ENCODE results near the gene ZDHHC14. TPM values are rescaled to one million over a fixed set of nuclear protein-coding genes. Genes with fewer than 3 reads are reported as not detected.
"Not testable (repeated sequence)": the region's sequence is repeated elsewhere in the genome, so short reads cannot be mapped to it uniquely, and the experiment has no call there.

ZDHHC14 gene
- total RNA-seq, 1 donor = 1.6 TPM

DNA sequence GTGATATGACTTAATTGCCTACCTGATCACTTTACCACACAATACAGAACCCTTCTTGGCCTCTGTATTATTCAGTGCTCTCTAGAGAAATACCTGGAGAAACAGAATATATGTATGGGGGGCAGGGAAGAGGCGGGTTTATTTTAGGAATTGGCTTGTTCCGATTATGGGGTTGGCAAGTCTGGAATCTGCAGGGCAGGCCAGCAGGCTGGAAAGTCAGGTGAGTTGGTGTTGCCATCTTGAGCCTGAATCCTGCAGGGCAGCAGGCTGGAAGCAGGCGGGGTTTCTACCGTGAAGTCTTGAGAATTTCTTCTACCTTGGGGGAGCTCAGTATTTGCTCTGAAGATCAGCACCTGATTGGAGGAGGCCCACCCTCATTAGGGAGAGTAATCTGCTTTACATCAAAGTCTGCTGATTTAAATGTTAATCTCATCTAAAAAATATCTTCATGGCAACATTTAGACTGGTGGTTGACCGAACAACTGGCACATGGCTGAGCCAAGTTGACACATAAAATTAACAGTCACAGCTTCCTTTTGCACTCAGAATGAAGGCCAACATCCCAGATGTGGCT lies 193.9 kb downstream of the ZDHHC14 start:
- no peaks in the 10 kb centered on the region for H3K27me3 ChIP-seq (ENCODE audit: insufficient read depth, low read length)

GRCh38 chr6:157575436-157576145 lies 194.6 kb downstream of the ZDHHC14 start:
- H3K27me3 ChIP-seq (ENCODE audit: insufficient read depth, low read length) = no peaks in the 10 kb centered on the region
- no peaks in the 10 kb centered on the region for H3K9me3 ChIP-seq (ENCODE audit: low read depth, low read length)
- H3K4me3 ChIP-seq (ENCODE audit: low read length) = no peak overlapping the region
- H3K4me1 ChIP-seq (ENCODE audit: insufficient read depth, low read length) = peaks cover 5% of the 10 kb centered on the region

More for the DNA sequence above, 193.9 kb downstream of the ZDHHC14 start:
- H3K4me3 ChIP-seq (ENCODE audit: low read length) = no peak overlapping the region
- peaks cover 10% of the 10 kb centered on the region for H3K4me1 ChIP-seq (ENCODE audit: insufficient read depth, low read length)
- H3K9me3 ChIP-seq (ENCODE audit: low read depth, low read length) = no peaks in the 10 kb centered on the region

- H3K4me1 ChIP-seq (ENCODE audit: insufficient read depth, low read length); H3K27me3 ChIP-seq (ENCODE audit: insufficient read depth, low read length); H3K9me3 ChIP-seq (ENCODE audit: low read depth, low read length); H3K4me3 ChIP-seq (ENCODE audit: low read length): not testable (repeated sequence)
Observed at GRCh38 chr6:157576991-157577390, 196.0 kb downstream of the ZDHHC14 start.

DNA sequence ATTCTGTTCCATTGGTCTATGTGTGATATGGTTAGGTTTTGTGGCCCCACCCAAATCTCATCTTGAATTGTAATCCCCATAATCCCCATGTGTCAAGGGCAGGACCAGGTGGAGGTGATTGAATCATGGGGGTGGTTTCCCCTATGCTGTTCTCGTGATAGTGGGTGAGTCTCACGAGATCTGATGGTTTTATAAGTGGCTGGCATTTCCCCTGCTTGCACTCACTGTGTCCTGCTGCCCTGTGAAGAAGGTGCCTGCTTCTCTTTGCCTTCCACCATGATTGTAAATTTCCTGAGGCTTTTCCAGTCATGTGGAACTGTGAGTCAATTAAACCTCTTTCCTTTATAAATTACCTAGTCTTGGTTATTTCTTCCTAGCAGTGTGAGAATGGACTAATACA lies 197.5 kb downstream of the ZDHHC14 start:
- not testable (repeated sequence) for H3K4me1 ChIP-seq (ENCODE audit: insufficient read depth, low read length); H3K27me3 ChIP-seq (ENCODE audit: insufficient read depth, low read length); H3K9me3 ChIP-seq (ENCODE audit: low read depth, low read length); H3K4me3 ChIP-seq (ENCODE audit: low read length)

GRCh38 chr6:157579467-157580031 lies 198.6 kb downstream of the ZDHHC14 start:
- no peak overlapping the region for H3K4me3 ChIP-seq (ENCODE audit: low read length)
- H3K27me3 ChIP-seq (ENCODE audit: insufficient read depth, low read length) = no peaks in the 10 kb centered on the region
- no peaks in the 10 kb centered on the region for H3K9me3 ChIP-seq (ENCODE audit: low read depth, low read length)
- H3K4me1 ChIP-seq (ENCODE audit: insufficient read depth, low read length) = no peaks in the 10 kb centered on the region

- no peaks in the 10 kb centered on the region for H3K9me3 ChIP-seq (ENCODE audit: low read depth, low read length)
- H3K27me3 ChIP-seq (ENCODE audit: insufficient read depth, low read length) = no peaks in the 10 kb centered on the region
- H3K4me3 ChIP-seq (ENCODE audit: low read length) = no peak overlapping the region
Observed at GRCh38 chr6:157584036-157584435, 203.0 kb downstream of the ZDHHC14 start.

DNA sequence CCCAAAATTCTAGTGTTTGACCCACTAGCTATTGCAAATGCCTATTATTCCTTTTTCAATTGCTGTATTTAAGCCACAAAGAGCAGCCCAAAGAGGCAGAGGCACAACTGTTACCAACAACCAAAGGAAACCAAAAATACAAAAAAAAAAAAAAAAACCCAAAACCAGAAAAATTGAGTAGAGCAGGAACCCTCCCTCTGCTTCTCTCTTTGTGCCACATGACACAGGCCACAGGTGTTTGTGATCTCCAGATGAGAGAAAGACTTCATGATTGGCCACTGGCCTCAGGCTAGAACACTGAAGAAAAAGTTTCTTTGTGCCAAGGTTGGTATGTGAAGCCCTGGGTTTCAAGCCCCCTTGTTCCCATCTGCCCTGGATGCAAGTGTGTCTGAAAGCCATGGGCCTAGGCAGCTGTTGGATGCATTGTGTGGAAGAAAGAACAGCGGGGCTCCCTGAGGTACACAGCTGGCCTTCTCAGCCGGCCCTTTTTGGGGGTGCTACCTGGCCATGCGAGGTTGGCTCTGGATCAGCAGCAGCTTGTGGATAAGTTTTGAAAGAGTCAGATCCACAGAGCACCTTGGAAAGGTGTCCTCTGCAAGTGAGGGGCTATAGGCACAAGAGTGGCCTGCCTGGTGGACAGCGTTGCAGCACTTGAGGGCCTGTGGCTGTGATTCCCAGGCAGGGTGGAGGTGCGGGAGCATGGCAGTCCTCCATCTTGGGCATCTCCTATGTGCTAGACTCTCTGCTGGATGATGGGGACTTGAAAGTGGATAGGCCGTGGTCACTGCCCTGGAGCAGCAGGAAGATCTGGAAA lies 204.5 kb downstream of the ZDHHC14 start:
- peaks cover 8% of the 10 kb centered on the region for H3K9me3 ChIP-seq (ENCODE audit: low read depth, low read length)
- H3K4me1 ChIP-seq (ENCODE audit: insufficient read depth, low read length) = peaks cover 4% of the 10 kb centered on the region
- no peaks in the 10 kb centered on the region for H3K27me3 ChIP-seq (ENCODE audit: insufficient read depth, low read length)
- H3K4me3 ChIP-seq (ENCODE audit: low read length) = no peak overlapping the region

More at GRCh38 chr6:157584036-157584435, 203.0 kb downstream of the ZDHHC14 start:
- peaks cover 4% of the 10 kb centered on the region for H3K4me1 ChIP-seq (ENCODE audit: insufficient read depth, low read length)

DNA sequence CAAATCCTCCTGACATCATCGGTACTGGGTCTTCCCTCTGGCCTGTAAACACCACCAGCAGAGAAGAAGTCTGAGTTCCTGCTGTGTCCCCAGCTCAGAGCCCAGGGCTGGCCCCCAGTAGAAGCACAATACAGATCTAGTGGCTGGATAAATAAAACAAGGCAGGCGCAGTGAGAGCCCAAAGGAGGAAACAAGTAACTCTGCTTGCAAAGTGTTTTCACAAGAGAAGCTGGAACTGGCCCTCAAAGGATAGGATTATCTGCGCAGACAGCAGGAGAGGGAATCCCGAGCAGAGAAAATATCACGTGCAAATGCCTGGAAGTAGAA lies 205.1 kb downstream of the ZDHHC14 start:
- no peak overlapping the region for H3K4me3 ChIP-seq (ENCODE audit: low read length)
- H3K9me3 ChIP-seq (ENCODE audit: low read depth, low read length) = peaks cover 8% of the 10 kb centered on the region
- no peaks in the 10 kb centered on the region for H3K27me3 ChIP-seq (ENCODE audit: insufficient read depth, low read length)
- peaks cover 4% of the 10 kb centered on the region for H3K4me1 ChIP-seq (ENCODE audit: insufficient read depth, low read length)

DNA sequence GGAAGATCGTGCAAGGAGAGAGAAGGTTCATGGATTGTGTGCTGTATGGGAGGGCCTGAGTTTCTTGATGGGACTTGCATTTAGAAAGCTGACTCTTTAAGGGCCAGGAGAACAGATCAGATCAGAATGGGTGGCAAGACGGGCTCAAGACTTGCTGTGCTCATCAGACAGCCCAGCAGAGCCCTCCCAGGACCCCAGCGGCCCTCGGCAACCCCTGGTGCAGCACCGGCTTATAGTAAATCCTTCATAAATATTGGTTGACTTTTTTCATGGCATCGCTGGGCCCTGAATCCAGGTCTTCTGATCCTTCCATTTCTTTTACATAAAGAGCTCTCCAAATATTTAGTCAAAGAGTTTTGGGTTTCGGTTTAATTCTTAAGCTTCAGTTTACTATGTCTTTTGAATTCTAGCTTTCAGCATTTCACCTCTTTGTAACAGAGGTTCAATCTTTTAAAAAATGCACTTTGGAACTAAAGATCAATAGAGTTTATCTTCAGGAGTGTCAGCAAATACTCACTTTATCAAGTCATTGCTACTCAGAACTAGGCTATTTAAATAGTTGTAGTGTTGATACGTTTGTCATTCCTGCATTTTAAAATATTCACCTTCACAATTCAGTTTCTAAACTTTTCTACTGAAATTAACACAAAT lies 205.6 kb downstream of the ZDHHC14 start:
- Histone ChIP-seq H3K27me3 (ENCODE audit: insufficient read depth, low read length) (no peaks in the 10 kb centered on the region), H3K4me1 (ENCODE audit: insufficient read depth, low read length) (peaks cover 4% of the 10 kb centered on the region)

GRCh38 chr6:157587127-157587926 lies 206.3 kb downstream of the ZDHHC14 start:
- peaks cover 8% of the 10 kb centered on the region for H3K9me3 ChIP-seq (ENCODE audit: low read depth, low read length)
- H3K4me3 ChIP-seq (ENCODE audit: low read length) = no peak overlapping the region
- peaks cover 4% of the 10 kb centered on the region for H3K4me1 ChIP-seq (ENCODE audit: insufficient read depth, low read length)
- no peaks in the 10 kb centered on the region for H3K27me3 ChIP-seq (ENCODE audit: insufficient read depth, low read length)

More for the DNA sequence above, 205.6 kb downstream of the ZDHHC14 start:
- H3K9me3 ChIP-seq (ENCODE audit: low read depth, low read length) = peaks cover 8% of the 10 kb centered on the region
- H3K4me3 ChIP-seq (ENCODE audit: low read length) = no peak overlapping the region

DNA sequence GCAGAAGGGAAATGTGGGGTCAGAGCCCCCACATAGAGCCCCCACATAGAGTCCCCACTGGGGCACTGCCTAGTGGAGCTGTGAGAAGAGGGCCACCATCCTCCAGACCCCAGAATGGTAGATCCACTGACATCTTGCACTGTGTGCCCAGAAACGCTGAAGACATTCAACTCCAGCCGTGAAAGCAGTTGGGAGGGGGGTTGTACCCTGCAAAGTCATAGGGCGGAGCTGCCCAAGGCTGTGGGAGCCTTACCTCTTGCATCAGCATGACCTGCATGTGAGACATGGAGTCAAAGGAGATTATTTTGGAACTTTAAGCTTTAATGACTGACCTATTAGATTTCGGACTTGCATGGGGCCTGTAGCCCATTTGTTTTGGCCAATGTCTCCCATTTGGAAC lies 209.7 kb downstream of the ZDHHC14 start:
- not testable (repeated sequence) for H3K27me3 ChIP-seq (ENCODE audit: insufficient read depth, low read length)

GRCh38 chr6:157592541-157592940 lies 211.6 kb downstream of the ZDHHC14 start:
- no peaks in the 10 kb centered on the region for H3K4me1 ChIP-seq (ENCODE audit: insufficient read depth, low read length)
- H3K9me3 ChIP-seq (ENCODE audit: low read depth, low read length) = peaks cover 8% of the 10 kb centered on the region
- H3K27me3 ChIP-seq (ENCODE audit: insufficient read depth, low read length) = no peaks in the 10 kb centered on the region
- no peak overlapping the region for H3K4me3 ChIP-seq (ENCODE audit: low read length)

More for the DNA sequence above, 209.7 kb downstream of the ZDHHC14 start:
- H3K9me3 ChIP-seq (ENCODE audit: low read depth, low read length); H3K4me1 ChIP-seq (ENCODE audit: insufficient read depth, low read length); H3K4me3 ChIP-seq (ENCODE audit: low read length): not testable (repeated sequence)

DNA sequence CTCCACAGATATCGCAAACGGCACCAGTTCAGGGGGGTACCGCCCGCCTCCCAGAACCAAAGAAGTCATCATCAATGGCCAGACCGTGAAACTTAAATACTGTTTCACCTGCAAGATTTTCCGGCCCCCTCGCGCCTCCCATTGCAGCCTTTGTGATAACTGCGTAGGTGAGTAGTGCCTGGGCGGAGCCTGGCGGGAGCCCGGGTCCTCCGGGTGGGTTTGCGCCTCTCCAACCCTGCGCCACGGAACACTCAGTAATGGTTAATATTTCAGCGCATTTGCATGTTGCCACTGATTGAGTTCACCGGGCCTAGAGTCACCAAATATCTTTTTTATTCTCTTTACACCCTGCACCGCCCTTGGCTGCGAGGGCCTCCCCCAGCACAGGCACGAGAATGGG lies 212.0 kb downstream of the ZDHHC14 start:
- H3K4me3 ChIP-seq (ENCODE audit: low read length) = no peak overlapping the region
- no peaks in the 10 kb centered on the region for H3K4me1 ChIP-seq (ENCODE audit: insufficient read depth, low read length)
- H3K9me3 ChIP-seq (ENCODE audit: low read depth, low read length) = peaks cover 8% of the 10 kb centered on the region
- H3K27me3 ChIP-seq (ENCODE audit: insufficient read depth, low read length) = no peaks in the 10 kb centered on the region

DNA sequence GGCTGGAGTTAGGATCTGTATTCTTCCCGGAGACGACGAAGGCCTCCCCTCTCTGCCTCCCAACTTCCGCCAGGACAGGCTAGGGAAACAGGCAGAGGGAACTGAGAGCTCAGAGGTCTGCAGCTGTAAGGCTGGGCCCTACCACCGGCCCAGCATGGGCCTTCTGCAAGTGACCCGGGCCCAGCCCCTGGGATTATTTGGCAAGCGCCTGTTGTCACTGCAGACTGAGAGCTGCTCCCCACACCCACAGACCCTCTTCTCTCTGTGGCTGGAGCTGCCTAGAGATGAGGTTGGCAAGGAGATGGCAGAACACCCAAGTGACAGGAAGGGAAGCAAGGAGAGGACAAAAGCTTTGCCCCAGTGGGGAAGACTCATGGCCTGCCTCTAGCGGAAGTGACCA lies 212.6 kb downstream of the ZDHHC14 start:
- Histone ChIP-seq H3K4me1 (ENCODE audit: insufficient read depth, low read length) (no peaks in the 10 kb centered on the region), H3K27me3 (ENCODE audit: insufficient read depth, low read length) (no peaks in the 10 kb centered on the region), H3K4me3 (ENCODE audit: low read length) (no peak overlapping the region), H3K9me3 (ENCODE audit: low read depth, low read length) (peaks cover 8% of the 10 kb centered on the region)
